ENCODE data around the gene COMT. TPM values are rescaled to one million over a fixed set of nuclear protein-coding genes. Genes with fewer than 3 reads are reported as not detected.
"Not testable (repeated sequence)": the region's sequence is repeated elsewhere in the genome, so short reads cannot be mapped to it uniquely, and the experiment has no call there.

The COMT gene
- polyA plus RNA-seq, 4 donors: 103 to 157 (median 124) TPM

DNA sequence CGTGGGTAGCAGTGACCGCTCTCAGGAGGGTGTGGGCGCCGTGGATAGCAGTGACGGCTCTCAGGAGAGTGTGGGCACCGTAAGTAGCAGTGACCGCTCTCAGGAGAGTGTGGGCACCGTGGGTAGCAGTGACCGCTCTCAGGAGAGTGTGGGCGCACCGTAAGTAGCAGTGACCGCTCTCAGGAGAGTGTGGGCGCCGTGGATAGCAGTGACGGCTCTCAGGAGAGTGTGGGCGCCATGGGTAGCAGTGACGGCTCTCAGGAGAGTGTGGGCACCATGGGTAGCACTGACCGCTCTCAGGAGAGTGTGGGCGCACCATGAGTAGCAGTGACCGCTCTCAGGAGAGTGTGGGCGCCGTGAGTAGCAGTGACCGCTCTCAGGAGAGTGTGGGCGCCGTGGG lies 34.7 kb upstream of the COMT start:
- not testable (repeated sequence) for DNase-seq (ENCODE audit: low read depth in 4 of 4, low spot score in 2 of 4)

DNA sequence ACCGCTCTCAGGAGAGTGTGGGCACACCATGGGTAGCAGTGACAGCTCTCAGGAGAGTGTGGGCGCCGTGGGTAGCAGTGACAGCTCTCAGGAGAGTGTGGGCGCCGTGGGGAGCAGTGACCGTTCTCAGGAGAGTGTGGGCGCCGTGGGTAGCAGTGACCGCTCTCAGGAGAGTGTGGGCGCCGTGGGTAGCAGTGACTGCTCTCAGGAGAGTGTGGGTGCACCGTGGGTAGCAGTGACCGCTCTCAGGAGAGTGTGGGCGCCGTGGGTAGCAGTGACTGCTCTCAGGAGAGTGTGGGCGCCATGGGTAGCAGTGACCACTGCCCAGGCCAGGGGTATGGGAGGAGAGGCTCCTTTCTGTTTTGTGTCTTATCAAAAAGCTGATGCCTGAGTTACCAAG lies 33.7 kb upstream of the COMT start:
- not testable (repeated sequence) for DNase-seq (ENCODE audit: low read depth in 4 of 4, low spot score in 2 of 4)

DNA sequence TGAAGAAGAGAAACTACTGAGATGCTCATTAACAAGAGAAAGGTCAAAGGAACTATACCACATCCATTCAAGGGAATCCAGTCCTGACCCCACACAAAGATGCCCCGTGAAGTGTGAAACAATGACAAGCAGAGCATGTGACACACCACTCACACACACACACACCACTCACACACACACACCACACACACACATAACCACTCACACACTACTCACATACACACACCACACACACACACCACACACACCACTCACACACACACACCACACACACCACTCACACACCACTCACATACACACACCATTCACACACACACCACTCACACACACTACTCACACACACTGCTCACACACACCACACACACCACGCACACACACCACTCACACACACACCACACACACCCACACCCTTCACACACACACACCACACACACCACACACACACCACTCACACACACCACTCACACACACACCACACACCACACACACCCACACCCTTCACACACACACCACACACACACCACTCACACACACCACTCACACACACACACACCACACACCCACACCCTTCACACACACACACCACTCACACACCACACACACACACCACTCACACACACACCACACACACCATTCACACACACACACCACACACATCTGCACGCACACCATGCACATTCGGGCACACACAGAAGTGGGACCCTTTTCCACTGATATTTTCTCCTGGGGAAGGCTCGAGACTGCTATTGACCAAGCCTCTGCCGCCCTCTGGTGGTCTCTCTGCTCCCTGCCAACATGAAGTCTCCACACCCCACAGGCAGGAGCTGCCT lies 32.0 kb upstream of the COMT start:
- peak in 1 of 4 donors; percentile 69 for DNase-seq (ENCODE audit: low read depth in 4 of 4, low spot score in 2 of 4)

DNA sequence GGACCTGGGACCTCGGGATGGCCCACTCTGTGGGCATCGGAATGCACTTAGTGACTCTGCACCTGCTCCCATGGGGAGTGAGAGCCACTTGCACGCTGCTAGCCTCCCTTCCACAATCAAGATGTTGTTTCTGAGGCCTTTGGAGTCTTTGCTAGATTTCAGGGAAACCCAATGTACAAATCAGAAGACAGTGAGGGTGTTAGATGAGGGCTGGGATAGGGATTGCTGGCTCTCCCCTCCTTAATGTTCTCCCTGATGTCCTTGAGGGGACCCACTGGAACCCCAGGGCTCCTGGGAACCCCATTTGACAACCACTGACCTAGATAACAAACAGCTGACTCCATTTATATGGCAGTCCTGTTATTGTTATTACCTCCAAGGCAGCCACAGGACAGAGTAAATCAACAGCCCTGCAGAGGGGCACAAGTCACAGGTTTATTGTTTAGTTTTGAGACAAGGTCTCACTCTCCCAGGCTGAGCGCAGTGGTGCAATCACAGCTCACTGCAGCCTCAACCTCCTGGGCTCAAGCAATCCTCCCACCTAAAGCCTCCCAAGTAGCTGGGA lies 31.3 kb upstream of the COMT start:
- DNase-seq (ENCODE audit: low read depth in 4 of 4, low spot score in 2 of 4): no peak

DNA sequence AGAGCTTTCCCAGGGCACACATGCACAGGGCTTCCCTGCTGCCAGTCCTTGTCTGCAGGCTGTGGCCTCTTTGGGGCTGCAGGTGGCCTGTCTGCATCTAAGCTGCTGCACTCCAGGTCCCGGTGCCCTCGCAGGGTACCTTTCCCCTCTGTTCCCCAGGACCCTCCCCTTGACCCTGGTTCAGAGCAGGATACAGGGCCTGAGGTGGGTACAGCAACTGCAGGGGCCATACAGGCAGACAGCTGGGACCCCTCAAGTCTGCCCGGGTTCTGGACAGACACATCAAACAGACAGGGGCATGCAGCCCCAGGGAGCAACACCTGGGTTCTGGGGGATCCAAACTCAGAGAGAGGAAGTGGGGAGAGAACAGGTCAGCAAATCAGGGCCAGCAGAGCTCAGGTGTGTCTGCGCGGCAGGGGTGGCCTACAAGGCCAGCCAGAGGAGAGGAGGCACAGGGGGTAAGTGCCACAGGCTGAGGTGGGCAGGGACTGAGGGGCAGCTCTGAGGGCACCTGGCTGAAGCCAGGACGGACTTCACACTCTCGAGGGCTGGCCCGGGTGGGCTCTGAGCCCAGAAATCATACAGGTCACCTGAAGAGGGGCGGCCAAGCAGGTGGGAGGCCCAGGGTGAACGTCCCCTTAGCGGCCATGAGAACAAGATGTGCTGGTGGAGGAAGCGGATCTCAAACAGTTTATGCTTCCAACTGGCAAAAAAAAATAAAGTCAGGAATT lies 29.9 kb upstream of the COMT start:
- no peak for DNase-seq (ENCODE audit: low read depth in 4 of 4, low spot score in 2 of 4)

DNA sequence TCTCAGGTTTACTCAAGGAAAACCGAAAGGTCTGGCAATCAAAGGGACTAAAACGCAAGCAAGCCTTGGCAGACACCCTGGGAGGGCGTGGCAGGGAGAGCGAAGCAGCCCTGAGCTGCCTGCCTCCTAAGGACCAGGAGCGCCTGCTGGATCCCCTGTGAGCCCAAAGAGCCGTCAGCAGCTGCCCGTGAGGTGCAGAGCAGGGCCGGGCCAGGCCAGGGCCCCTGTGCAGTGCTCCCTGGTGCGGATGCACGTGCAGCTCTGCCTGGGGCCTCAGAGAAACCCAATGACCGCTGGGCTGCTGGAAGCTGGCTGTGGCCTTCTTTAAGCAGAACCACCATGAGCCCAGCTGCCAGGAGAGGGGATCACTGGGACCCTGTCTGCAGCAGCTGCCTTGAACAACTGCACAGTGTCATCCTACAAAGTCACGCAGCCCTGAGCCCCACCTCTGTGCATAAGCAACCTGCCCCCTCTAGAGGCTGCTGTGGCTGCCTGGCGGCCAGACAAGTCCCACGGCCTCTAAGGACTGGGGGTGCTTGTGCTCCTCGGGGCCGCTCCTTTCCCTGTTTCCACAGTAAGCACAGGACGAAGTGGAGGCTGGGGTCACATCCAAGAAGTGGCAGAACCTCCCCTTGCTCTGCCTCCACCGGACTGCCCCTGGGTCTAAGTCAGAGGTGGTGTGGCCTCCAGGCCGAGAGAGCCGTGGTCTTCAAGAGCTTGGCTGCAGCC lies 29.1 kb upstream of the COMT start:
- no peak for DNase-seq (ENCODE audit: low read depth in 4 of 4, low spot score in 2 of 4)

DNA sequence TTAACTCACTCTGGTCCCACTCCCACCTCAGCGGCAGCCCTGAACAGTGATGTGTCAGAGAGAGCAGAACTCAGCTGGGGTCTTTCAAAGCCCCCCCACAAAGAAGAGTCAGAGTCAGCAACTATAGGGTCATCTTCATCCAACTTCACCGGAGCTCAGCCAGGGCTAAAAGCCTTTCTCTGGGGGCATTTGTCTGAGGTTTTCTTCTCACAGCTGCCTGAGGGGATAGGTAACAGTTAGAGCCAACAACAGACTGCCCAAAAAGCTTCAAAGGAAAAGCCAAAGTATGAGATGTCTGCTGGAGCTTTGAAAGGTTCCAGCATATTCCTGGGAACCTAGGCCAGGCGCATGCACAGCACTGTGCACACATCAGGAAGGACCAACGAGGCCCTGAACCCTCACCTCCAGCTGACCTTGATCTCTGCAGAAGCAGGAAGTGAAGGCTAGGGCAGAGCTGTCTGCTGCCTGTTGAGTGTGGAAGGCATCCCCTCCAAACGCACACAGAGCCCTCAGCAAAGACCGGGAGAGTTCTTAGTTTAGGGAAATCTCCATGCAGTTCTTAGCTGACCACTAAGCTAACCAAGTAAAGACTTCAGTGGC lies 28.1 kb upstream of the COMT start:
- DNase-seq (ENCODE audit: low read depth in 4 of 4, low spot score in 2 of 4): no peak

DNA sequence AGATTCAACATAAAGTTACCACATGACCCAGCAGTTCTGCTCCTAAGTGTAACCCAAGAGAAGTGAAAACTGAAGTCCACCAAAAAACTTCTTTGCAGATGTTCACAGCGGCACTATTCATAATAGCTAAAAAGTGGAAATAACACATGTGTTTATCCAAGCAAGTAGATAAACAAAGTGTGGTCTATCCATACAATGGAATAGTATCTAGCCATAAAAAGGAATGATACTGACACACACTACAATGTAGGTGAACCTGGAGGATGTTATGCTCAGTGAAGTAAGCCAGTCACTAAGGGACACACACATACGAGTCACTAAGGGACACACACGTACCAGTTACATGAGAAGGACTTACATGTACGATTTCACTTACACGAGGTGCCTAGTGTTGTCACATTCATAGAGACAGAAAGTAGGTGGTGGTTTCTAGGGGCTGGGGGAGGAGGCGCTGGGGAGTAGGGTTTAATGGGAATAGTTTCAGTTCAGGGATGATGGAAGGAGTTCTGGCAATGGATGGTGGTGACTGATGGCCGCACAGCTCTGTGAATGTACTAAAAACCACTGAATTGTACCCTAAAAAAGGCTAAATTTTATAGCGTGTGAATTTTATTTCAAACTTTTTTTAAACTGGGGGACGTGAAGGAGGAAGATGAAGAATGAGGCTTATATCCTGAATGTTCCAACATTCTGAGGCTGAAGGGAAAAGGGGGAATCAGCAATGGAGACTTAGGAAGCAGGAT lies 27.2 kb upstream of the COMT start:
- no peak for DNase-seq (ENCODE audit: low read depth in 4 of 4, low spot score in 2 of 4)

DNA sequence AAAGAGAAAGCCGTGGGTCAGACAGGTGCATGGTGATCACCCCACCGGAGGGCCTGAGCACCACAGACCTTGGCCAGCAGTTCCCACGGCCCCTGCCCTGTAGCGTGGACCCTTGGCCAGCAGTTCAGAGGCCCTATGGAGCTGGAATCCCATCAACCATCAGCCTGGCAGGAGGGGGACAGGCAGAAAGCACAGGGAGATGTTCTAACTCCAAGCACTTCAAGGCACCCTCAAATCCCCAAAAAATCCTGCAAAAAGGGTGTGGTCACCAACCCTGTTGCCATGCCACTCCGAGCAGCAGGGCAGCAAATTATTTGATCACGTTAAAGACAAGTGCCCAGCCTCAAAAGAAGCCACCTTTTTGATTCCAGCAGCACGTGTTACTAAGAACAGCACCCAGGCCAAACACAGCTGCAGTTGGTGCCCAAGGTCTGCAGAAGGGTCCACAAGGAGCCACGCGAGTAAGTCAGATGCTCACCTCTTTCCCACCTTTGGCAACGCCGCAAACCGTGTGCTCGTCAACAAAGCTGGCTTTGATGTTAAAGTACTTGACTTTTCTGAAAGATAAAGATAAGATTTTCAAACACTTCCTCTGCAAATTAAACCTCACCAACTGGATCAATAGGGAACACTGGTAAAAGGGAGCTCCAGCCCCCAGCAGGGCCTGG lies 26.2 kb upstream of the COMT start:
- no peak for DNase-seq (ENCODE audit: low read depth in 4 of 4, low spot score in 2 of 4)

DNA sequence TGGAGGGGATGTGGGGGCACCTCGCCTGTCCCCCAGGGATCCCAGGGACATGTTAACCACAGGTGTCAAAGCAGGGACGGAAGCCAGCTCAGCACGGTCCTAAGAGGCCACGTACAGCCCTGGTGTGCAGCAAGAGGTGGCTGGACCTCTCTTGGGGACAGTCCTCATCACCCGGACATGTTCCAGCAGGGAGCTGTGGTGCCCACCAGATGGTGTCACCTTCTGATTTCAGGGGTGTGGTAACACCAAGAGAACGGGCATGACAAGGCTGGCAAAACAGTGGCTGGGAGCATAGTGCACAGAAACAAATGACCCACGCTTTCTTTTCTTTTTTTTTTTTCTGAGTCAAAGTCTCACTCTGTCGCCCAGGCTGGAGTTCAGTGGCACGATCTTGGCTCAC lies 25.6 kb upstream of the COMT start:
- DNase-seq (ENCODE audit: low read depth in 4 of 4, low spot score in 2 of 4): no peak

DNA sequence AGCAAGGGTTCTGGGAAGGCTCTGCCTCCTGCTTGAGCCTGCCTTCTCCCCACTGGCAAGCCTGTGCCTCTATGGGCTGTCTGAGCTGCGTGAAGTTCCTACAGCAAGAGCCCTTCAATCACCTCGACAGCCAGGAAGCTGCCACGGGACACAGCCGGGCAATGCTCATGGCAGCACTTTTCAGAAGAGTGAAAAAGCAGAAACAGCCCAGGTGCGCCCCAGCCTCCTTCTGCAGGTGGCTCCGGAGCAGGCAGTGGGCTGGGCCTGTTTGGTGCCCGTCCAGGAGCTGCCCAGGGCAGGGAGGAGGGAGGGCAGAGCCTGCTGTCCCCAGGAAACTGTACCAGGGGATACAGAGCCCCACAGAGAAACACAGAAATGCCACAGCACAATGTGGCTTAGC lies 24.6 kb upstream of the COMT start:
- no peak for DNase-seq (ENCODE audit: low read depth in 4 of 4, low spot score in 2 of 4)

DNA sequence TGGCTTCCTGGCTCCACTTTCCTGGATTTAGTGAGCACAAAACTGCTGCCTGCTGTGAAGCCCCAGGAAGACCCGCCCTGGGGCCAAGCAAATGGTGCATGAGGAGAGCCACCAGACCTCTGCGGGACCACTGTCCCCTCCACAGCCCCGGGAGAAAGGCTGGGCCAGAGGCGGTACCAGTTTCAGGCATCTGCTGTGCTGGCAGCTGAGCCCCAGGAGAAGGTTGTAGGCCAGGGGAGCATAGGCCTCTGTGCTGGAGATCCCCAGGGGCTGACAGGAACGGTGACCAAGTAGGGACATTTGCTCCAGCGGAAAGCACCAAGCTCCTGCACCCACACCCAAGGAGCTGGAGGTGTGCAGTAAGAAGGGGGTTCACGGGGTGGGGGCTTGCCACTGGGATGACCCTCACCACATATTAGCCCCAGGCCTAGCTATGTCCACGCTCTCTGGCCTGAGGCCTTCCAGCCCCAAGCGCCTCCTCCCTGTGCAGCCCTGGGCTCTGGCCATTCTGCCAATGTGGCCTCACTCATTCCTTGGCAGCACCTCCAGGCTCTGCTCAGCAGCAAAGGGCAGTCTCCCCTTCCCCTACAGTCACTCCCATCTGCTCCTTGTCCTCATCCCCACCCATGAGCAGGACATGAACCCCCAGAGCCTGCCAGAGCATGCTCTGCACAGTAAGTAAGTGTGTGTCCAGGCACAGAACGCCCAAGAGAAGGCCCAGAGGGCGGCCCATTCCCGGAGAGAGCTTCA lies 24.0 kb upstream of the COMT start:
- no peak for DNase-seq (ENCODE audit: low read depth in 4 of 4, low spot score in 2 of 4)

DNA sequence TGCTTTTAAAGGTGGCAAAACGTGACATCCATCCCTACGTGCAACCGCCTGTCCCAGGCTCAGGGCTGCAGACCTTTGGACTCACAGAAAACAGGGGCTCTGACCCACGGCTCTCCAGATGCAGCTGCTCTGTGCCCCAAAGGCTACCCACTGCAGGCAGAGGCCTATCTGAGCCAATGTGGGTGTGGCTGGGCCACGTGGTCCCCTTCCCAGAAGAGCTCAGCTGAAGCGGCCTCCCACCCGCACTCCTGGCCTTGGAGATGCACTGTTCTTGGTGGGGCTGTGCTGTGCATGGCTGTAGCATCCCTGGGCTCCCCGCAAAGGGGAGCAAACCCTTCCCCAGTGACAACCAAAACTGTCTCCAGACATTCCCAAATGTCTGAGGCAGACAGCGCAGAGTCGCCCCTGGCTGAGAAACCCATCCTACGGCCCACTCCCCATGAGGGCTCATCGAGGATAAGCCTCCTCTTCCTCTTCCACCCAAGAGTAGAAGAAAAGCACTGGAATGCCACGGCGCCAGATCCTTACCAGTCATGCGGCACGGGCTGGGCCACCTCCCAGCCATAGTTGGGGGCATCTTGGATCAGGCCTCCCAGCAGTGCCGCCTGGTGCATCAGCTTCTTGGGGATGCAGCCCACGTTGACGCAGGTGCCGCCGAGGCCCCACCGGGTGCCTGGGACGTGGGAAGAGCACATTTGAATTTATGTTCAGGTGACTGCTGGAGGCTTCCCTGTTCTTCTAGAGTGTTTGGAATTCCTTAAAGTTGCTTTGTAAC lies 23.1 kb upstream of the COMT start:
- no peak for DNase-seq (ENCODE audit: low read depth in 4 of 4, low spot score in 2 of 4)

DNA sequence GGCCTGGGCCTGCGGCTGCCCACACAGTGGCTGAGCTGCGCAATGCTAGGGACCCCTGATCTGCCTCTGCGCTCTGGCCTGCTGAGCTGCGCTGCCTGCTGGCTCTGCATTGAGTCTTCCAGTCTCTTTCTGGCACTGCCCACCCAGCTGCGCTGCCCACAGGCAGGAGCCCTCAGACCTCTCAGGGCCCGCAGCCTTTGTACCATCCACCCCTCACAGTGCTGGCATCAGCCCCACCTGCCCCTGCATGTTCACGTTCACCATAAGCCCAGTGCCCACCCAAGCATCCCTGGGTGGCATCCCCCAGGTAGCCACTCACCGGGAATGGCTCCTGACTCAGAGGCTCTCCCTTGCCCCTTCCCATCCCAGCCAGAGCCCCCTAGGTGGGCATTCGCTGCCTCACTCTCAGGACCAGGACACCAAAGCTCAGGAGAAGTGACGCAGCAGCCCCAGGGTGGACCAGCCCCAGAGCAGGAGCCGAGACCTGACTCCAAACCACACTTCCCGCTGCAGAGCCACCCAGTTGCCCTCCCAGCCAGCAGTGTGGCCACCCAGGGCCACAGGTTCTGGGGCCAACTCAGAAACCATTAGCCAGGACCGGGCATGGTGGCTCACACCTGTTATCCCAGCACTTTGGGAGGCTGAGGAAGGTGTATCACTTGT lies 21.7 kb upstream of the COMT start:
- no peak for DNase-seq (ENCODE audit: low read depth in 4 of 4, low spot score in 2 of 4)

DNA sequence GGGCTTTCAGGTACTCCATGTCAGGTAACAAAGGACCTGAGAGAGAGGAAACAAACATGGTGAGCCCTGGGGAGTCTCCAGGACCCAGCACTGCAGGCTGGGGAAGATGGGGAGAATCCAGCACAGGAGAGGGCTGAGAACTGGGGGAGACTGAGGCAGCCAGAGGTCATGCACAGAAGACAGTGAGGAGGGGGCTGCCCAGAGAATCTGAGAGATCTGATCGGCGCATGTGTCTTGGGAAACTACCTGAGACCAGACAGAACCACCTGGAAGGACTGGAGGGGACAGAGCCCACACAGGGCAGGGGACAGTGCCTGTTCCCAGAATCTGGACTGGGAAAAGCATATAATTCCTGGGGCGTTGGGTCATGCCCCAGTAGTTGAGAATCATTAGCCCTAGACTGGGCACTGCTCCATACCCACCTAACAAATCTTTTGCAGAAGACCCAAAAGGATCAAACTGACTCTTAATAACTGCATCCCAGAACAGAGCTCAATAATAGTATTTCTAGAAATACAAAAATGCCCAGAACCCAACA lies 20.0 kb upstream of the COMT start:
- no peak for DNase-seq (ENCODE audit: low read depth in 4 of 4, low spot score in 2 of 4)

DNA sequence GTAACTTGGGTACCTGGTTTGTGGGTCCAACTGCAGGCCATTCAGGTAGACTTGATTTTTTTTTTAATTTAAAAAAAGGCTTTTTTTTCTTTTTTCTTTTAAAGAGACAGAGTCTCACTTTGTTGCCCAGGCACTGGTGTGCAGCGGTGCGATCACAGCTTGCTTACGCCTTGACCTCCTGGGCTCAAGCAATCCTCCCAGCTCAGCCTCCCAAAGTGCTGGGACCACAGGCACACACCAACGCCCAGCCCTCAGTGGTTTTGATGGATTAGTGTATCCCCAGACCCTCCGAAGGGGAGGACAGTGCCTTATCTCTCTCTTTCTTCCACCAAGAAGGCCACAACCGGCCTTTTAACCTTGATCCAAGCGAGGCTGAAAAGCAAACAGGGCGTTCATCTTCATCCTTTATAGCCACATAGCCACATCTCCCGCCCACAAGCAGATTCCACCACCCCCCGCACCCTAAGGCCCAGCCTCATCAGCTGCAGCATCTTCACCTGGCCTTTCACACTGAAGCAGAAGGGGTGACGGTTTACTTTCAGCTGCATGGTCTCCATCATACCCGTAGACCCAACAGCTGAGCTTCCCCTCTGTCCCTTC lies 17.6 kb upstream of the COMT start:
- DNase-seq (ENCODE audit: low read depth in 4 of 4, low spot score in 2 of 4): no peak

DNA sequence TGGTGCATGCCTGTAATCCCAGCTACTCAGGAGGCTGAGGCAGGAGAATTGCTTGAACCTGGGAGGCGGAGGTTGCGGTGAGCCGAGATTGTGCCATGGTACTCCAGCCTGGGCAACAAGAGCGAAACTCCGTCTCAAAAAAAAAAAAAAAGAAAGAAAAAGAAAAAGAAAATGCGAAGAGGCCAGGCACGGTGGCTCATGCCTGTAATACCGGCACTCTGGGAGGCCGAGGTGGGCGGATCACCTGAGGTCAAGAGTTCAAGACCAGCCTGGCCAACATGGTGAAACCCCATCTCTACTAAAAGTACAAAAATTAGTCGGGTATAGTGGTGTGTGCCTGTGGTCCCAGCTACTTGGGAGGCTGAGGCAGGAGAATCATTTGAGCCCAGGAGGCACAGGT lies 15.5 kb upstream of the COMT start:
- DNase-seq (ENCODE audit: low read depth in 4 of 4, low spot score in 2 of 4): not testable (repeated sequence)

Measured in left renal cortex interstitium (tissue), 4 donors.